ENCODE measurements around the gene RRBP1. TPM values are rescaled to one million over a fixed set of nuclear protein-coding genes. Genes with fewer than 3 reads are reported as not detected.

RRBP1 gene
- total RNA-seq, 1 donor from 2014 or later, result 74.5 TPM

- ATAC-seq, result no peak
These were observed 113.8 kb downstream of the RRBP1 start for GRCh38 chr20:17568045-17568788.

- no peak for ATAC-seq
These were observed 115.7 kb downstream of the RRBP1 start for GRCh38 chr20:17566345-17566744.

GRCh38 chr20:17565169-17565845 is 116.7 kb downstream of the RRBP1 start:
- ATAC-seq, result no peak

Other genes starting within 250 kb of the RRBP1 start
- 1.3 TPM for gene BFSP1, start 150.9 kb downstream of the RRBP1 start, total RNA-seq
- gene DSTN, start 112.2 kb downstream of the RRBP1 start, total RNA-seq, result 222 TPM
- gene BANF2, start 17.7 kb upstream of the RRBP1 start, total RNA-seq, result not detected